ENCODE data around the gene TRPC4AP. TPM values are rescaled to one million over a fixed set of nuclear protein-coding genes. Genes with fewer than 3 reads are reported as not detected.
"Not testable (repeated sequence)": the region's sequence is repeated elsewhere in the genome, so short reads cannot be mapped to it uniquely, and the experiment has no call there.

TRPC4AP gene
- total RNA-seq, 1 donor from 2014 or later = 95.6 TPM

- no peaks in the 10 kb centered on the region for H3K27me3 Mint-ChIP-seq (ENCODE audit: low read depth)
- H3K9me3 Mint-ChIP-seq = no peaks in the 10 kb centered on the region
- peaks cover 42% of the 10 kb centered on the region for H3K36me3 Mint-ChIP-seq
- no peak overlapping the region for H3K27ac Mint-ChIP-seq
- DNase-seq (ENCODE audit: low spot score in 2 of 2, unreplicated experiment in 2 of 2) = no peak
- no peaks in the 10 kb centered on the region for H3K4me1 Mint-ChIP-seq
- TF ChIP-seq, protein P1, sequence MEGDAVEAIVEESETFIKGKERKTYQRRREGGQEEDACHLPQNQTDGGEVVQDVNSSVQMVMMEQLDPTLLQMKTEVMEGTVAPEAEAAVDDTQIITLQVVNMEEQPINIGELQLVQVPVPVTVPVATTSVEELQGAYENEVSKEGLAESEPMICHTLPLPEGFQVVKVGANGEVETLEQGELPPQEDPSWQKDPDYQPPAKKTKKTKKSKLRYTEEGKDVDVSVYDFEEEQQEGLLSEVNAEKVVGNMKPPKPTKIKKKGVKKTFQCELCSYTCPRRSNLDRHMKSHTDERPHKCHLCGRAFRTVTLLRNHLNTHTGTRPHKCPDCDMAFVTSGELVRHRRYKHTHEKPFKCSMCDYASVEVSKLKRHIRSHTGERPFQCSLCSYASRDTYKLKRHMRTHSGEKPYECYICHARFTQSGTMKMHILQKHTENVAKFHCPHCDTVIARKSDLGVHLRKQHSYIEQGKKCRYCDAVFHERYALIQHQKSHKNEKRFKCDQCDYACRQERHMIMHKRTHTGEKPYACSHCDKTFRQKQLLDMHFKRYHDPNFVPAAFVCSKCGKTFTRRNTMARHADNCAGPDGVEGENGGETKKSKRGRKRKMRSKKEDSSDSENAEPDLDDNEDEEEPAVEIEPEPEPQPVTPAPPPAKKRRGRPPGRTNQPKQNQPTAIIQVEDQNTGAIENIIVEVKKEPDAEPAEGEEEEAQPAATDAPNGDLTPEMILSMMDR (IDR thresholded peaks at IDR 0.05; ENCODE audit: unreplicated experiment) = no peak
- no peak overlapping the region for H3K4me3 Mint-ChIP-seq
Observed at GRCh38 chr20:35120012-35120701, 27.6 kb upstream of the TRPC4AP start.

GRCh38 chr20:35117629-35118028 lies 25.0 kb upstream of the TRPC4AP start:
- Mint-ChIP-seq H3K9me3 (no peaks in the 10 kb centered on the region), H3K36me3 (peaks cover 27% of the 10 kb centered on the region), H3K4me3 (no peak overlapping the region), H3K27me3 (ENCODE audit: low read depth) (no peaks in the 10 kb centered on the region), H3K4me1 (no peaks in the 10 kb centered on the region), H3K27ac (no peak overlapping the region)
- no peak for DNase-seq (ENCODE audit: low spot score in 2 of 2, unreplicated experiment in 2 of 2)
- TF ChIP-seq, protein P1 (IDR thresholded peaks at IDR 0.05; ENCODE audit: unreplicated experiment) = no peak

- H3K27me3 Mint-ChIP-seq (ENCODE audit: low read depth) = no peaks in the 10 kb centered on the region
- peaks cover 26% of the 10 kb centered on the region for H3K36me3 Mint-ChIP-seq
- no peak overlapping the region for H3K4me3 Mint-ChIP-seq
- no peak for DNase-seq (ENCODE audit: low spot score in 2 of 2, unreplicated experiment in 2 of 2)
- TF ChIP-seq, protein P1 (IDR thresholded peaks at IDR 0.05; ENCODE audit: unreplicated experiment) = no peak
- no peaks in the 10 kb centered on the region for H3K9me3 Mint-ChIP-seq
- H3K27ac Mint-ChIP-seq = no peak overlapping the region
- H3K4me1 Mint-ChIP-seq = no peaks in the 10 kb centered on the region
Observed at GRCh38 chr20:35117196-35117595, 24.6 kb upstream of the TRPC4AP start.

- no peak for DNase-seq (ENCODE audit: low spot score in 2 of 2, unreplicated experiment in 2 of 2)
- Mint-ChIP-seq H3K27me3 (ENCODE audit: low read depth) (no peaks in the 10 kb centered on the region), H3K9me3 (no peaks in the 10 kb centered on the region), H3K27ac (no peak overlapping the region), H3K4me3 (no peak overlapping the region), H3K36me3 (peaks cover 23% of the 10 kb centered on the region), H3K4me1 (no peaks in the 10 kb centered on the region)
- TF ChIP-seq, protein P1 (IDR thresholded peaks at IDR 0.05; ENCODE audit: unreplicated experiment) = no peak
Observed at GRCh38 chr20:35116258-35116657, 23.7 kb upstream of the TRPC4AP start.

- Mint-ChIP-seq H3K27ac (no peak overlapping the region), H3K36me3 (peaks cover 23% of the 10 kb centered on the region), H3K4me3 (no peak overlapping the region), H3K27me3 (ENCODE audit: low read depth) (no peaks in the 10 kb centered on the region), H3K9me3 (no peaks in the 10 kb centered on the region), H3K4me1 (no peaks in the 10 kb centered on the region)
- TF ChIP-seq, protein P1 (IDR thresholded peaks at IDR 0.05; ENCODE audit: unreplicated experiment) = no peak
- no peak for DNase-seq (ENCODE audit: low spot score in 2 of 2, unreplicated experiment in 2 of 2)
Observed at GRCh38 chr20:35115606-35116005, 23.0 kb upstream of the TRPC4AP start.

DNA sequence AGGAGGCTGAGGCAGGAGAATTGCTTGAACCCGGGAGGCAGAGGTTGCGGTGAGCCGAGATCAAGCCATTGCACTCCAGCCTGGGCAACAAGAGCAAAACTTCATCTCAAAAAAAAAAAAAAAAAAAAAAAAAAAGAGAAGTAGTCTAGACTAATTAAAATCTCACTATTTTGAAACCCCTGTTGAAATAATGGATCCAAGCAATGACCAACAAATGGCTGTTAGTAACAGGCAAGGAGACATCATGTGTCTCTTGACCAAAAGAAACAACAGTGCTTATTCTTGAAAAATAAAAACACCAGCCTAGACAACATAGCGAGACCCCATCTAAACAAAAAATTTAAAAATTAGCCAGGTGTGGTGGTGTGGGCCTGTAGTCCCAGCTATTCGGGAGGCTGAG lies 19.7 kb upstream of the TRPC4AP start:
- not testable (repeated sequence) for H3K27ac Mint-ChIP-seq; DNase-seq (ENCODE audit: low spot score in 2 of 2, unreplicated experiment in 2 of 2); H3K9me3 Mint-ChIP-seq; H3K36me3 Mint-ChIP-seq; H3K27me3 Mint-ChIP-seq (ENCODE audit: low read depth); H3K4me3 Mint-ChIP-seq; H3K4me1 Mint-ChIP-seq
